Esophagus muscularis mucosa (tissue), 4 donors: ENCODE measurements around the gene ADIPOR1. TPM values are rescaled to one million over a fixed set of nuclear protein-coding genes. Genes with fewer than 3 reads are reported as not detected.
"Not testable (repeated sequence)": the region's sequence is repeated elsewhere in the genome, so short reads cannot be mapped to it uniquely, and the experiment has no call there.

Source experiments
- DNase-seq: peaks from one replicate; pipeline ENCODE4 v3.0.0-alpha.2; 2017; ENCODE audit errors: extremely low spot score
- H3K27ac ChIP-seq, 4 donors: fragments of 200-600 bp; sonication (generic); replicated peaks in 1 of 4; 1 replicate in 3 of 4; 2 replicates in 1 of 4; pipeline ENCODE4 v1.5.1; 2016 to 2019; ENCODE audit warnings: mild to moderate bottlenecking in 1 of 4
- H3K27me3 ChIP-seq, 4 donors: fragments of 200-600 bp; sonication (generic); one replicate each; pipeline versions ENCODE4 v1.5.1 to v1.6.0; 2016 to 2019
- H3K36me3 ChIP-seq, 4 donors: fragments of 200-600 bp; sonication (generic); one replicate each; pipeline ENCODE4 v1.5.1; 2016 to 2019
- H3K4me1 ChIP-seq, 4 donors: fragments of 200-600 bp; sonication (generic); one replicate each; pipeline ENCODE4 v1.5.1; 2016 to 2019
- H3K4me3 ChIP-seq, 4 donors: fragments of 200-600 bp; sonication (generic); 1 replicate in 2 of 4; 2 replicates in 2 of 4; pipeline ENCODE4 v1.5.1; 2016 to 2019; ENCODE audit warnings: mild to moderate bottlenecking in 4 of 4, moderate library complexity in 1 of 4
- H3K9me3 ChIP-seq, 4 donors: fragments of 200-600 bp; sonication (generic); 1 replicate in 3 of 4; 2 replicates in 1 of 4; pipeline ENCODE4 v1.5.1; 2016 to 2019
- CTCF ChIP-seq, 3 experiments: fragments of 200-600 bp in 2 of 3; fragments of 450-650 bp in 1 of 3; sonication (generic) in 2 of 3; IDR thresholded peaks; one replicate each; pipeline ENCODE4 v1.5.1; 2017 to 2019; ENCODE audit warnings: antibody characterized with exemption in 3 of 3, mild to moderate bottlenecking in 2 of 3, moderate library complexity in 1 of 3
- EP300 ChIP-seq: sonication (generic); formaldehyde crosslinking; IDR thresholded peaks from one replicate; pipeline ENCODE4 v1.6.1; 2017; ENCODE audit warnings: antibody characterized with exemption
- POLR2A ChIP-seq: fragments of 450-650 bp; IDR thresholded peaks from one replicate; pipeline ENCODE4 v1.6.1; 2017; ENCODE audit warnings: antibody characterized with exemption, moderate library complexity, mild to moderate bottlenecking, low read depth
- POLR2AphosphoS5 ChIP-seq, 2 donors: sonication (generic); formaldehyde crosslinking; IDR thresholded peaks; one replicate each; pipeline ENCODE4 v1.6.1; 2017; ENCODE audit warnings: antibody characterized with exemption in 2 of 2
- WGBS: methylation state at CpG from one replicate; pipeline ENCODE4 v1.1.5; 2018; 5-methylcytosine and 5-hydroxymethylcytosine counted together
- intact Hi-C: fragments of 100-400 bp; cut with DNase I; formaldehyde crosslinking; loops from one replicate; pipeline ENCODE4 v1.15.1; 2023
- total RNA-seq, 4 donors: library from RNA; depleted of rRNA; stranded (reverse); fragments of >200 nt; gene quantifications; one replicate each; pipeline versions ENCODE4 v1.1.0 to v1.2.1, GENCODE V29; 2016

ADIPOR1 gene
- total RNA-seq, 4 donors from 2014 or later: 53.6 to 93.4 (median 70.0) TPM

- H3K4me1 ChIP-seq: peaks cover 16 to 45% (median 29%) of the 10 kb centered on the region in 4 donors
- DNase-seq: peak; percentile 99
- peaks cover 0 to 4% (median 0%) of the 10 kb centered on the region in 4 donors for H3K27me3 ChIP-seq
- peaks cover 0 to 18% (median 11%) of the 10 kb centered on the region in 4 donors for H3K36me3 ChIP-seq
- intact Hi-C loops: loop anchor here (2.0 kb wide), 2 partner anchors 30 to 72 kb away; no protein-coding TSS in a partner anchor
- peak within 1 kb of the TSS; percentile 75 to 98 (median 92) for H3K4me3 ChIP-seq
- TF ChIP-seq POLR2A: peak; percentile 90
- TF ChIP-seq EP300: no peak
- peak; percentile 90 to 96 for TF ChIP-seq POLR2AphosphoS5 (IDR thresholded peaks at IDR 0.05)
- peak; percentile 53 to 63 (median 62) for TF ChIP-seq CTCF (IDR thresholded peaks at IDR 0.05)
- peak within 1 kb of the TSS; percentile 93 to 97 (median 96) for H3K27ac ChIP-seq
- no peaks in the 10 kb centered on the region for H3K9me3 ChIP-seq
- 2% methylated on average over 31 of the region's 57 CpGs for WGBS
Observed at GRCh38 chr1:202926581-202927491, 31.3 kb downstream of the ADIPOR1 start, which contains the start of gene KLHL12. TSS of gene KLHL12 (minus strand) at chr1:202927234. CDS start at chr1:202925162, 2,072 bp downstream.

- Histone ChIP-seq H3K27me3 (peaks cover 0 to 4% (median 0%) of the 10 kb centered on the region in 4 donors), H3K4me3 (no peak overlapping the region), H3K4me1 (peaks cover 16 to 45% (median 30%) of the 10 kb centered on the region in 4 donors), H3K27ac (no peak overlapping the region), H3K36me3 (peaks cover 0 to 30% (median 24%) of the 10 kb centered on the region in 4 donors), H3K9me3 (no peaks in the 10 kb centered on the region)
- DNase-seq: no peak
- intact Hi-C loops: no loop called here
- TF ChIP-seq POLR2AphosphoS5 (IDR thresholded peaks at IDR 0.05) (no peak), CTCF (IDR thresholded peaks at IDR 0.05) (no peak), EP300 (no peak), POLR2A (no peak)
- WGBS: 87% methylated on average over 3 of the region's 3 CpGs
Observed at GRCh38 chr1:202923533-202923932, 34.6 kb downstream of the ADIPOR1 start.

GRCh38 chr1:202919615-202920014, 38.5 kb downstream of the ADIPOR1 start:
- Histone ChIP-seq H3K27ac (no peak overlapping the region), H3K4me1 (peaks cover 5 to 22% (median 15%) of the 10 kb centered on the region in 4 donors), H3K27me3 (no peaks in the 10 kb centered on the region), H3K9me3 (no peaks in the 10 kb centered on the region), H3K4me3 (no peak overlapping the region), H3K36me3 (peaks cover 36 to 70% (median 61%) of the 10 kb centered on the region in 4 donors)
- no peak for DNase-seq
- TF ChIP-seq CTCF (IDR thresholded peaks at IDR 0.05): no peak
- TF ChIP-seq POLR2AphosphoS5 (IDR thresholded peaks at IDR 0.05): no peak
- no peak for TF ChIP-seq EP300
- no peak for TF ChIP-seq POLR2A
- intact Hi-C loops: no loop called here

- no peaks in the 10 kb centered on the region for H3K27me3 ChIP-seq
- H3K36me3 ChIP-seq: peaks cover 62 to 96% (median 91%) of the 10 kb centered on the region in 4 donors
- intact Hi-C loops: no loop called here
- TF ChIP-seq EP300 (no peak), CTCF (IDR thresholded peaks at IDR 0.05) (no peak), POLR2AphosphoS5 (IDR thresholded peaks at IDR 0.05) (no peak), POLR2A (no peak)
- H3K9me3 ChIP-seq: no peaks in the 10 kb centered on the region
- H3K27ac ChIP-seq: no peak overlapping the region
- no peak for DNase-seq
- H3K4me3 ChIP-seq: no peak overlapping the region
- H3K4me1 ChIP-seq: no peaks in the 10 kb centered on the region
Observed at GRCh38 chr1:202915146-202915545, 43.0 kb downstream of the ADIPOR1 start.

GRCh38 chr1:202912476-202912875, 45.6 kb downstream of the ADIPOR1 start:
- H3K27ac ChIP-seq, H3K4me3 ChIP-seq, intact Hi-C loops, DNase-seq, H3K27me3 ChIP-seq, H3K9me3 ChIP-seq, H3K4me1 ChIP-seq: not testable (repeated sequence)
- peaks cover 77 to 100% (median 94%) of the 10 kb centered on the region in 4 donors for H3K36me3 ChIP-seq
- WGBS: 88% methylated on average over 4 of the region's 4 CpGs
